ENCODE data around the gene MACROD2.

DNA sequence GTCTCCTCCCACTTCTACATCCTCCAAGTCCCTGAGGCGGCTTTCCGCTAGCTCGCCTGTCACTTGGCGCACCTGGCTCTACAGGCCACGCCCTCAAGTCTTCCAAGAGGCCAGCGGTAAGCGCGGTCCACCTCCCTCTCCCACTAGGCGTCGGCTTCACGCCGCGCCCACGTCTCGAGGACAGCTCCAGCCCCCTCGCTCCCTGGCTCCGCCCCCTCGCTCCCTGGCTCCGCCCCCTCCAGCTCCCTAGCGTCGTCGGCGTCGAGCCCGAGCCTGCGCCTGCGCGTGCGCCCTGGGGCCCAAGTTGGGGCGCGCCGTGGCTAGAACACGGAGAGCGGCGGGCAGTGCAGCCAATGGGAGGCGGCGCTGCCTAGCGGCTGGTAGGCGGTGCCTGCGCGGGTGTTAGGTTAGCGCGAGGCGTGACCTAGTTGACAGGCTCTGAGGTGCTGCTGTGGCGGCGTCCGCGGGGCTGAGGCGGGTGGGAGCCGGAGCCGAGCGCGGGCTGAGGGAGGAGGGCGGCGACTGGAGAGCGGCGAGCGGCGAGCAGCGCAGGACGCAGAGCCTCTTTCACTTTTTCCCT is at the start of gene MACROD2:
- no peak for TF ChIP-seq NR2F2 (IDR thresholded peaks at IDR 0.05)
- TF ChIP-seq, protein P1, sequence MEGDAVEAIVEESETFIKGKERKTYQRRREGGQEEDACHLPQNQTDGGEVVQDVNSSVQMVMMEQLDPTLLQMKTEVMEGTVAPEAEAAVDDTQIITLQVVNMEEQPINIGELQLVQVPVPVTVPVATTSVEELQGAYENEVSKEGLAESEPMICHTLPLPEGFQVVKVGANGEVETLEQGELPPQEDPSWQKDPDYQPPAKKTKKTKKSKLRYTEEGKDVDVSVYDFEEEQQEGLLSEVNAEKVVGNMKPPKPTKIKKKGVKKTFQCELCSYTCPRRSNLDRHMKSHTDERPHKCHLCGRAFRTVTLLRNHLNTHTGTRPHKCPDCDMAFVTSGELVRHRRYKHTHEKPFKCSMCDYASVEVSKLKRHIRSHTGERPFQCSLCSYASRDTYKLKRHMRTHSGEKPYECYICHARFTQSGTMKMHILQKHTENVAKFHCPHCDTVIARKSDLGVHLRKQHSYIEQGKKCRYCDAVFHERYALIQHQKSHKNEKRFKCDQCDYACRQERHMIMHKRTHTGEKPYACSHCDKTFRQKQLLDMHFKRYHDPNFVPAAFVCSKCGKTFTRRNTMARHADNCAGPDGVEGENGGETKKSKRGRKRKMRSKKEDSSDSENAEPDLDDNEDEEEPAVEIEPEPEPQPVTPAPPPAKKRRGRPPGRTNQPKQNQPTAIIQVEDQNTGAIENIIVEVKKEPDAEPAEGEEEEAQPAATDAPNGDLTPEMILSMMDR (IDR thresholded peaks at IDR 0.05; ENCODE audit: low read depth, low read length, missing input control): no peak
- TF ChIP-seq RAD21 (IDR thresholded peaks at IDR 0.05): no peak
- TF ChIP-seq MAX (IDR thresholded peaks at IDR 0.05): no peak
- TF ChIP-seq GABPA (IDR thresholded peaks at IDR 0.05 in 1 of 2, conservative IDR thresholded peaks at IDR 0.05 in 1 of 2): no peak
- no peak for TF ChIP-seq ZBTB33 (IDR thresholded peaks at IDR 0.05)
- TF ChIP-seq REST (IDR thresholded peaks at IDR 0.05): no peak
- TF ChIP-seq TAF1 (conservative IDR thresholded peaks at IDR 0.05): no peak
- no peak for TF ChIP-seq YY1 (IDR thresholded peaks at IDR 0.05)
- no peak for TF ChIP-seq RXRA (IDR thresholded peaks at IDR 0.05)
- TF ChIP-seq HNF4A (conservative IDR thresholded peaks at IDR 0.05): no peak
- no peak for TF ChIP-seq FOXA1 (IDR thresholded peaks at IDR 0.05)
- TF ChIP-seq, protein P2, sequence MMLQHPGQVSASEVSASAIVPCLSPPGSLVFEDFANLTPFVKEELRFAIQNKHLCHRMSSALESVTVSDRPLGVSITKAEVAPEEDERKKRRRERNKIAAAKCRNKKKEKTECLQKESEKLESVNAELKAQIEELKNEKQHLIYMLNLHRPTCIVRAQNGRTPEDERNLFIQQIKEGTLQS (IDR thresholded peaks at IDR 0.05): no peak
- no peak for TF ChIP-seq HNF4G (IDR thresholded peaks at IDR 0.05)

Measured in liver (tissue), 3 donors.